ENCODE measurements around the gene EID2.
A peak's percentile ranks its signal among the peaks of the same experiment; 100 is the strongest.

The EID2 gene

GRCh38 chr19:39539518-39540332 is at the start of gene EID2:
Gene EID2 (minus strand): TSS chr19:39540161. CDS start chr19:39540079, 82 bp downstream.
- intact Hi-C loops (cut with DNase I; ENCODE audit: low total_unique reads), result loop anchor here (2.0 kb wide), 1 partner anchor 57 kb away; no protein-coding TSS in a partner anchor
- peaks cover 0 to 2% of the 10 kb centered on the region in 2 donors for H3K27me3 ChIP-seq
- peak; percentile 88 to 91 for TF ChIP-seq CTCF (IDR thresholded peaks at IDR 0.05)
- H3K36me3 ChIP-seq, result no peaks in the 10 kb centered on the region
- peaks cover 0 to 21% (median 13%) of the 10 kb centered on the region in 4 donors for H3K4me1 ChIP-seq
- no peaks in the 10 kb centered on the region for H3K9me3 ChIP-seq
- DNase-seq, result peak; percentile 94 to 96
- peak within 1 kb of the TSS; percentile 77 to 86 for H3K4me3 ChIP-seq
- H3K27ac ChIP-seq, result peak within 1 kb of the TSS; percentile 95

DNA sequence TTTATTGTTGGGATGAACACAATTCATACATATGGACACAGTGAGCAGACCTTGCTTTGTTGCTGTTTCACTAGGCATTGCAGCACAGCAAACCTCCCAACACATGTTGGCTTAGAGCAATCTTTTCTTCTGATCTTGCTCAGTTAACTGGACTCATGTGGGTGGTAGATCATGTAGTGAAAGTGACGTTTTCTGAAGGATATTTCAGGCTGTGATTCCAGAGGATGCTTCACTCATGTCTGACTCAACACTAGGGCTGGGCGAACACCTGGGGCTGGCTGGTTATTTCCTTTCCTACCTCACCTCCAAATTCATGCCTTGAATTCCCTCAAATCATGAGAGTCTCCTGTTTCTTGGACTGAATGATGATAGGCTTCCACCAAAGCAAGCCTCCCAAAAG is 48.1 kb upstream of the EID2 start:
- Histone ChIP-seq H3K4me3 (no peak overlapping the region), H3K9me3 (no peaks in the 10 kb centered on the region), H3K27me3 (no peaks in the 10 kb centered on the region), H3K4me1 (no peaks in the 10 kb centered on the region), H3K27ac (no peak overlapping the region), H3K36me3 (no peaks in the 10 kb centered on the region)
- no peak for DNase-seq
- TF ChIP-seq CTCF (IDR thresholded peaks at IDR 0.05), result no peak
- intact Hi-C loops (cut with DNase I; ENCODE audit: low total_unique reads), result no loop called here

GRCh38 chr19:39587496-39587895 is 47.5 kb upstream of the EID2 start:
- H3K4me3 ChIP-seq, result no peak overlapping the region
- intact Hi-C loops (cut with DNase I; ENCODE audit: low total_unique reads), result no loop called here
- no peak for TF ChIP-seq CTCF (IDR thresholded peaks at IDR 0.05)
- H3K27me3 ChIP-seq, result no peaks in the 10 kb centered on the region
- no peaks in the 10 kb centered on the region for H3K36me3 ChIP-seq
- no peaks in the 10 kb centered on the region for H3K4me1 ChIP-seq
- H3K27ac ChIP-seq, result no peak overlapping the region
- H3K9me3 ChIP-seq, result no peaks in the 10 kb centered on the region
- no peak for DNase-seq

GRCh38 chr19:39582891-39583625 is 43.1 kb upstream of the EID2 start:
- Histone ChIP-seq H3K27me3 (no peaks in the 10 kb centered on the region), H3K36me3 (no peaks in the 10 kb centered on the region), H3K4me1 (no peaks in the 10 kb centered on the region), H3K27ac (no peak overlapping the region), H3K9me3 (peaks cover 0 to 5% (median 4%) of the 10 kb centered on the region in 3 donors), H3K4me3 (no peak overlapping the region)
- intact Hi-C loops (cut with DNase I; ENCODE audit: low total_unique reads), result no loop called here
- no peak for DNase-seq
- no peak for TF ChIP-seq CTCF (IDR thresholded peaks at IDR 0.05)

GRCh38 chr19:39582442-39582841 is 42.5 kb upstream of the EID2 start:
- TF ChIP-seq CTCF (IDR thresholded peaks at IDR 0.05), result no peak
- no peaks in the 10 kb centered on the region for H3K27me3 ChIP-seq
- peaks cover 0 to 5% (median 4%) of the 10 kb centered on the region in 3 donors for H3K9me3 ChIP-seq
- no peaks in the 10 kb centered on the region for H3K36me3 ChIP-seq
- H3K4me3 ChIP-seq, result no peak overlapping the region
- no peak overlapping the region for H3K27ac ChIP-seq
- intact Hi-C loops (cut with DNase I; ENCODE audit: low total_unique reads), result no loop called here
- no peaks in the 10 kb centered on the region for H3K4me1 ChIP-seq
- DNase-seq, result no peak
